ENCODE measurements around the gene DEF6.

Gene DEF6

GRCh38 chr6:35297601-35298481 is at the start of gene DEF6:
DEF6 (plus strand) TSS chr6:35297818; CDS start chr6:35297857, 39 bp downstream.
- peak; percentile 74 to 92 for DNase-seq

GRCh38 chr6:35248300-35248699 is 49.3 kb upstream of the DEF6 start:
- DNase-seq, result no peak

- DNase-seq, result no peak
Observed at GRCh38 chr6:35248965-35249364, 48.7 kb upstream of the DEF6 start.

GRCh38 chr6:35251949-35252348 is 45.7 kb upstream of the DEF6 start:
- DNase-seq, result no peak

- no peak for DNase-seq
Observed at GRCh38 chr6:35253249-35253648, 44.4 kb upstream of the DEF6 start.

GRCh38 chr6:35258336-35258735 is 39.3 kb upstream of the DEF6 start:
- no peak for DNase-seq

- DNase-seq, result peak; percentile 51 to 67
Observed at GRCh38 chr6:35258858-35259193, 38.8 kb upstream of the DEF6 start.

- peak; percentile 95 to 96 for DNase-seq
Observed at GRCh38 chr6:35259194-35259947, 38.2 kb upstream of the DEF6 start, which contains the start of gene ZNF76. ZNF76 (plus strand) TSS chr6:35259735; CDS start chr6:35281152, 21,417 bp downstream.

- DNase-seq, result peak; percentile 40 to 51
Observed at GRCh38 chr6:35259948-35260590, 37.5 kb upstream of the DEF6 start.

- no peak for DNase-seq
Observed at GRCh38 chr6:35260591-35261570, 36.7 kb upstream of the DEF6 start.

- no peak for DNase-seq
Observed at GRCh38 chr6:35262596-35262995, 35.0 kb upstream of the DEF6 start.

- no peak for DNase-seq
Observed at GRCh38 chr6:35264550-35265274, 32.9 kb upstream of the DEF6 start.

- no peak for DNase-seq
Observed at GRCh38 chr6:35265523-35265922, 32.1 kb upstream of the DEF6 start.

GRCh38 chr6:35267446-35267845 is 30.2 kb upstream of the DEF6 start:
- DNase-seq, result no peak

GRCh38 chr6:35267897-35268296 is 29.7 kb upstream of the DEF6 start:
- no peak for DNase-seq

GRCh38 chr6:35272005-35272404 is 25.6 kb upstream of the DEF6 start:
- DNase-seq, result no peak

GRCh38 chr6:35273822-35274559 is 23.6 kb upstream of the DEF6 start:
- no peak for DNase-seq

GRCh38 chr6:35275744-35276260 is 21.8 kb upstream of the DEF6 start:
- no peak for DNase-seq

GRCh38 chr6:35278708-35279107 is 18.9 kb upstream of the DEF6 start:
- DNase-seq, result no peak

GRCh38 chr6:35280903-35281302 is 16.7 kb upstream of the DEF6 start:
- DNase-seq, result no peak

GRCh38 chr6:35282472-35282871 is 15.1 kb upstream of the DEF6 start:
- DNase-seq, result no peak
